A549 (cell line): ENCODE results near the gene DMBT1.

Experiments
- BHLHE40 ChIP-seq: IDR thresholded peaks from 2 replicates; pipeline ENCODE4 v1.6.1; 2012; ENCODE audit warnings: low read depth, low read length, inconsistent platforms
- CBX8 ChIP-seq: fragments of 200-600 bp; sonication (generic); IDR thresholded peaks from 2 replicates; pipeline ENCODE4 v1.6.1; 2016
- JUN ChIP-seq, 2 experiments: fragments of >200 bp; sonication (Bioruptor Twin); formaldehyde crosslinking; IDR thresholded peaks; 2 replicates in 1 of 2; 3 replicates in 1 of 2; pipeline ENCODE4 v1.6.1; 2016 to 2017
- MAZ ChIP-seq: fragments of 150-350 bp; IDR thresholded peaks from 2 replicates; pipeline ENCODE4 v1.6.1; 2014; ENCODE audit warnings: antibody characterized with exemption, low read depth, low read length, borderline replicate concordance
- MYC ChIP-seq: IDR thresholded peaks from 2 replicates; pipeline ENCODE4 v1.6.1; 2012; ENCODE audit warnings: mild to moderate bottlenecking, inconsistent platforms, low read length, improper control_type of control experiment, borderline replicate concordance
- POLR2A ChIP-seq: IDR thresholded peaks from 2 replicates; pipeline ENCODE4 v1.6.1; 2012; ENCODE audit warnings: mild to moderate bottlenecking, low read length
- RFX5 ChIP-seq: fragments of 450-650 bp; IDR thresholded peaks from 2 replicates; pipeline ENCODE4 v1.7.1; 2014; ENCODE audit warnings: antibody characterized with exemption, mild to moderate bottlenecking, moderate library complexity
- SMC3 ChIP-seq: fragments of >200 bp; sonication (Bioruptor Twin); formaldehyde crosslinking; IDR thresholded peaks from 3 replicates; pipeline ENCODE4 v1.6.1; 2018; ENCODE audit warnings: inconsistent platforms
- ZFP36 ChIP-seq: fragments of 450-650 bp; IDR thresholded peaks from 2 replicates; pipeline ENCODE4 v1.6.1; 2014; ENCODE audit warnings: borderline replicate concordance; ENCODE audit not compliant: partially characterized antibody
- TF ChIP-seq, protein P1 (sequence below): fragments of >200 bp; sonication (Bioruptor Twin); formaldehyde crosslinking; IDR thresholded peaks from 3 replicates; pipeline ENCODE4 v1.5.1; 2016

- TF ChIP-seq, protein P1, sequence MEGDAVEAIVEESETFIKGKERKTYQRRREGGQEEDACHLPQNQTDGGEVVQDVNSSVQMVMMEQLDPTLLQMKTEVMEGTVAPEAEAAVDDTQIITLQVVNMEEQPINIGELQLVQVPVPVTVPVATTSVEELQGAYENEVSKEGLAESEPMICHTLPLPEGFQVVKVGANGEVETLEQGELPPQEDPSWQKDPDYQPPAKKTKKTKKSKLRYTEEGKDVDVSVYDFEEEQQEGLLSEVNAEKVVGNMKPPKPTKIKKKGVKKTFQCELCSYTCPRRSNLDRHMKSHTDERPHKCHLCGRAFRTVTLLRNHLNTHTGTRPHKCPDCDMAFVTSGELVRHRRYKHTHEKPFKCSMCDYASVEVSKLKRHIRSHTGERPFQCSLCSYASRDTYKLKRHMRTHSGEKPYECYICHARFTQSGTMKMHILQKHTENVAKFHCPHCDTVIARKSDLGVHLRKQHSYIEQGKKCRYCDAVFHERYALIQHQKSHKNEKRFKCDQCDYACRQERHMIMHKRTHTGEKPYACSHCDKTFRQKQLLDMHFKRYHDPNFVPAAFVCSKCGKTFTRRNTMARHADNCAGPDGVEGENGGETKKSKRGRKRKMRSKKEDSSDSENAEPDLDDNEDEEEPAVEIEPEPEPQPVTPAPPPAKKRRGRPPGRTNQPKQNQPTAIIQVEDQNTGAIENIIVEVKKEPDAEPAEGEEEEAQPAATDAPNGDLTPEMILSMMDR, result no peak
- TF ChIP-seq JUN (IDR thresholded peaks at IDR 0.05), result no peak
- no peak for TF ChIP-seq POLR2A
- TF ChIP-seq ZFP36, result no peak
- TF ChIP-seq RFX5, result no peak
- TF ChIP-seq SMC3, result no peak
- TF ChIP-seq MAZ, result no peak
- no peak for TF ChIP-seq CBX8
- no peak for TF ChIP-seq BHLHE40
- TF ChIP-seq MYC, result no peak
Measured at GRCh38 chr10:122630526-122630925, 70.0 kb downstream of the DMBT1 start.
